DOHH2 (cell line): ENCODE measurements around the gene PDK1.

Experiments used
- H3F3A ChIP-seq: fragments of 200-600 bp; sonication (generic), shearing (Covaris generic); 2 replicates; pipeline ENCODE4 v1.6.0; 2016; ENCODE audit warnings: antibody characterized with exemption, mild to moderate bottlenecking; ENCODE audit not compliant: control insufficient read depth, insufficient read depth
- H3K27ac ChIP-seq: fragments of 200-600 bp; sonication (generic); 2 replicates; pipeline ENCODE4 v1.5.1; 2014; ENCODE audit warnings: low read depth, mild to moderate bottlenecking, low read length, moderate library complexity
- H3K27me3 ChIP-seq: fragments of 200-600 bp; sonication (generic); 2 replicates; pipeline ENCODE4 v1.6.1; 2014; ENCODE audit warnings: mild to moderate bottlenecking, low read length, mixed read lengths; ENCODE audit not compliant: control insufficient read depth
- H3K36me3 ChIP-seq: fragments of 200-600 bp; sonication (generic); 2 replicates; pipeline ENCODE4 v1.6.1; 2014; ENCODE audit warnings: mild to moderate bottlenecking, low read length, moderate library complexity, mixed read lengths; ENCODE audit not compliant: control insufficient read depth
- H3K4me1 ChIP-seq: fragments of 200-600 bp; sonication (generic); 2 replicates; pipeline ENCODE4 v1.6.1; 2014; ENCODE audit warnings: mild to moderate bottlenecking, low read length, mixed read lengths; ENCODE audit not compliant: control insufficient read depth
- H3K4me2 ChIP-seq: fragments of 200-600 bp; sonication (generic); 2 replicates; pipeline ENCODE4 v1.6.0; 2014; ENCODE audit warnings: mild to moderate bottlenecking, low read length, moderate library complexity
- H3K4me3 ChIP-seq: fragments of 200-600 bp; sonication (generic); 2 replicates; pipeline ENCODE4 v1.5.1; 2014; ENCODE audit warnings: mild to moderate bottlenecking, low read length, mixed read lengths
- H3K79me2 ChIP-seq: fragments of 200-600 bp; sonication (generic); 2 replicates; pipeline ENCODE4 v1.6.1; 2014; ENCODE audit warnings: mild to moderate bottlenecking, low read length, mixed read lengths; ENCODE audit not compliant: control insufficient read depth
- H3K9me2 ChIP-seq: fragments of 200-600 bp; sonication (generic); replicated peaks from 2 replicates; pipeline ENCODE4 v1.6.1; 2014; ENCODE audit warnings: mild to moderate bottlenecking, low read length, mixed read lengths; ENCODE audit not compliant: control insufficient read depth
- H3K9me3 ChIP-seq: fragments of 200-600 bp; sonication (generic); 2 replicates; pipeline ENCODE4 v1.6.1; 2014; ENCODE audit warnings: antibody characterized with exemption, low read length, mixed read lengths; ENCODE audit not compliant: control insufficient read depth, insufficient read depth
- H4K20me1 ChIP-seq: fragments of 200-600 bp; sonication (generic); 2 replicates; pipeline ENCODE4 v1.6.0; 2014; ENCODE audit warnings: low read depth, mild to moderate bottlenecking, antibody characterized with exemption, low read length, moderate library complexity; ENCODE audit not compliant: control insufficient read depth, insufficient read depth
- CTCF ChIP-seq: fragments of 200-600 bp; sonication (generic); IDR thresholded peaks from one replicate; pipeline ENCODE4 v1.5.1; 2014; ENCODE audit warnings: antibody characterized with exemption, mild to moderate bottlenecking, low read depth, low read length; ENCODE audit not compliant: poor library complexity, severe bottlenecking
- EZH2phosphoT487 ChIP-seq: fragments of 200-600 bp; sonication (generic); IDR thresholded peaks from 2 replicates; pipeline ENCODE4 v1.6.1; 2017; ENCODE audit warnings: borderline replicate concordance, mild to moderate bottlenecking, antibody characterized with exemption, low read length, moderate library complexity, mixed read lengths

The PDK1 gene

GRCh38 chr2:172635548-172635947 lies 79.7 kb downstream of the PDK1 start:
- H3K36me3 ChIP-seq = no peaks in the 10 kb centered on the region
- H3K27me3 ChIP-seq = no peaks in the 10 kb centered on the region
- no peaks in the 10 kb centered on the region for H3K79me2 ChIP-seq
- H3K4me2 ChIP-seq = no peak overlapping the region
- H3K9me2 ChIP-seq = no peaks in the 10 kb centered on the region
- H3K4me1 ChIP-seq = no peaks in the 10 kb centered on the region
- H3K9me3 ChIP-seq = no peaks in the 10 kb centered on the region
- TF ChIP-seq EZH2phosphoT487 (no peak), CTCF (no peak)
- H3K27ac ChIP-seq = no peak overlapping the region
- H3F3A ChIP-seq = no peaks in the 10 kb centered on the region
- no peaks in the 10 kb centered on the region for H4K20me1 ChIP-seq
- no peak overlapping the region for H3K4me3 ChIP-seq

GRCh38 chr2:172639256-172639655 lies 83.4 kb downstream of the PDK1 start:
- Histone ChIP-seq H3K4me2 (no peak overlapping the region), H3K27ac (no peak overlapping the region)
- TF ChIP-seq CTCF (no peak), EZH2phosphoT487 (no peak)

GRCh38 chr2:172639823-172640222 lies 83.9 kb downstream of the PDK1 start:
- Histone ChIP-seq H3K4me3 (no peak overlapping the region), H3F3A (no peaks in the 10 kb centered on the region), H4K20me1 (no peaks in the 10 kb centered on the region), H3K36me3 (no peaks in the 10 kb centered on the region), H3K9me3 (no peaks in the 10 kb centered on the region), H3K4me1 (no peaks in the 10 kb centered on the region), H3K27me3 (no peaks in the 10 kb centered on the region), H3K79me2 (no peaks in the 10 kb centered on the region), H3K9me2 (no peaks in the 10 kb centered on the region), H3K27ac (no peak overlapping the region), H3K4me2 (no peak overlapping the region)
- TF ChIP-seq EZH2phosphoT487 (no peak), CTCF (no peak)

More at GRCh38 chr2:172639256-172639655, 83.4 kb downstream of the PDK1 start:
- Histone ChIP-seq H3K79me2 (no peaks in the 10 kb centered on the region), H3F3A (no peaks in the 10 kb centered on the region), H3K9me2 (no peaks in the 10 kb centered on the region), H3K4me1 (no peaks in the 10 kb centered on the region), H3K27me3 (no peaks in the 10 kb centered on the region), H3K9me3 (no peaks in the 10 kb centered on the region), H3K4me3 (no peak overlapping the region), H3K36me3 (no peaks in the 10 kb centered on the region), H4K20me1 (no peaks in the 10 kb centered on the region)

GRCh38 chr2:172640389-172640788 lies 84.5 kb downstream of the PDK1 start:
- H3K9me2 ChIP-seq = no peaks in the 10 kb centered on the region
- no peaks in the 10 kb centered on the region for H3K36me3 ChIP-seq
- no peaks in the 10 kb centered on the region for H3K9me3 ChIP-seq
- no peak for TF ChIP-seq EZH2phosphoT487
- no peak for TF ChIP-seq CTCF
- no peaks in the 10 kb centered on the region for H4K20me1 ChIP-seq
- no peak overlapping the region for H3K4me3 ChIP-seq
- no peaks in the 10 kb centered on the region for H3K79me2 ChIP-seq
- H3K4me2 ChIP-seq = no peak overlapping the region
- H3F3A ChIP-seq = no peaks in the 10 kb centered on the region
- H3K27me3 ChIP-seq = no peaks in the 10 kb centered on the region
- no peaks in the 10 kb centered on the region for H3K4me1 ChIP-seq
- H3K27ac ChIP-seq = no peak overlapping the region
